ENCODE results near the gene TRIM15. TPM values are rescaled to one million over a fixed set of nuclear protein-coding genes. Genes with fewer than 3 reads are reported as not detected.

The TRIM15 gene
- total RNA-seq (2011; cell fraction: chromatin; rRNA removed; ENCODE audit: low replicate concordance) = 0.30 TPM in 1 of 2 replicates, not detected in the other
- total RNA-seq (2011; cell fraction: nucleolus; rRNA removed) = not detected in 2 replicates
- total RNA-seq (2011; cell fraction: nucleoplasm; rRNA removed) = not detected in 2 replicates
- total RNA-seq (2014; rRNA removed) (2.3 and 2.6 TPM in 2 replicates), total RNA-seq (2014; rRNA removed; fragmentation: Illumina TruSeq; extraction: Trizol) (0.80 and 0.91 TPM in 2 replicates), total RNA-seq (2015; rRNA removed; fragmentation: Illumina TruSeq; extraction: Trizol) (0.34 and 0.83 TPM in 2 replicates), total RNA-seq (2021) (1.2 TPM in 2 replicates), polyA plus RNA-seq (2011; rRNA removed) (0.21 and 0.65 TPM in 2 replicates), polyA plus RNA-seq (2014; fragmentation: Illumina TruSeq; extraction: Trizol) (0.70 and 1.2 TPM in 2 replicates), polyA plus RNA-seq (2014; fragmentation: Nextera tagmentation; extraction: Ambion mirVana) (under 1 TPM; 0.06 to 0.15 TPM), polyA plus RNA-seq (2014; rRNA removed) (2.2 and 2.9 TPM in 2 replicates), polyA minus RNA-seq (2011; rRNA and poly(A)+ RNA removed) (0.14 and 0.42 TPM in 2 replicates), Bru-seq, nascent RNA (percentile 38 among the genes with signal in this experiment), BruChase-seq, experiment 1, labeled RNA remaining after a 2-hour chase (percentile 22 among the genes with signal in this experiment), BruChase-seq, experiment 2, labeled RNA remaining after a 6-hour chase (percentile 26 among the genes with signal in this experiment)
- polyA plus RNA-seq (2011; cell fraction: cytosol; rRNA removed) = 0.09 and 0.13 TPM in 2 replicates
- 0.98 and 1.8 TPM in 2 replicates for polyA plus RNA-seq (2011; cell fraction: nucleus; rRNA removed)
- 0.99 and 1.2 TPM in 2 replicates for polyA plus RNA-seq (2012)
- polyA minus RNA-seq (2011; cell fraction: cytosol; rRNA and poly(A)+ RNA removed) = 1.6 TPM in 1 of 2 replicates, not detected in the other
- 0.54 and 0.89 TPM in 2 replicates for polyA minus RNA-seq (2011; cell fraction: nucleus; rRNA and poly(A)+ RNA removed)
- long read RNA-seq, experiment 1, partial matches to known transcripts = 0 of 2 reads
- long read RNA-seq, experiment 1, other reads (novel, unspliced or antisense) = 0 of 2 reads
- long read RNA-seq, experiment 2, partial matches to known transcripts = 0 of 1 reads
- long read RNA-seq, experiment 2, other reads (novel, unspliced or antisense) = 1 of 1 reads
- long read RNA-seq, experiment 3 = 0 reads

GRCh38 chr6:30163090-30163917 is at the start of gene TRIM15:
TSS of gene TRIM15 (plus strand) at chr6:30163546. CDS start at chr6:30163685, 139 bp downstream.
- CTCF ChIA-PET (ENCODE audit: low intra/inter-chr PET ratio) = interaction anchor here (0.6 kb wide), 1 partner anchor 11 kb away, joined by 3 read pairs; no protein-coding TSS in a partner anchor
- ATAC-seq (peak; percentile 64), FAIRE-seq (no peak), DNase-seq (ENCODE audit: extremely low read depth in 1 of 4, low spot score in 3 of 4) (peak in 1 of 4 experiments; percentile 29)
- Histone ChIP-seq H3K36me3 (ENCODE audit: control insufficient read depth, insufficient read depth, low read length) (no peaks in the 10 kb centered on the region), H3K9me3 (replicated peaks; ENCODE audit: control insufficient read depth, insufficient read depth, low read depth, low read length) (no peaks in the 10 kb centered on the region), H3K9me1 (ENCODE audit: control insufficient read depth, insufficient read depth, low read length) (no peaks in the 10 kb centered on the region), H3K27ac (ENCODE audit: extremely low read depth, low read depth, low read length) (no peak within 1 kb of the TSS), H3K79me2 (ENCODE audit: control insufficient read depth, insufficient read depth, low read length) (no peaks in the 10 kb centered on the region), H3K4me3 (no peak within 1 kb of the TSS), H2AFZ (ENCODE audit: low read depth, low read length) (peak within 1 kb of the TSS; percentile 35), H3K4me1 (replicated peaks in 1 of 2; ENCODE audit: control insufficient read depth in 2 of 2, insufficient read depth in 2 of 2, low read length in 2 of 2) (peaks cover 0 to 14% of the 10 kb centered on the region in 2 experiments; a peak in 4 of 5 replicates), H3K27me3 (ENCODE audit: control insufficient read depth in 2 of 2, insufficient read depth in 2 of 2, low read length in 2 of 2) (peaks cover 7 to 37% of the 10 kb centered on the region in 2 experiments; a peak in 4 of 5 replicates), H3K4me2 (ENCODE audit: insufficient read depth, low read length) (peak within 1 kb of the TSS; percentile 52), H4K20me1 (replicated peaks; ENCODE audit: control insufficient read depth, insufficient read depth, low read length) (no peaks in the 10 kb centered on the region), H3K9ac (ENCODE audit: insufficient read depth in 1 of 2, low read depth in 2 of 2, low read length in 2 of 2) (peak within 1 kb of the TSS in 1 of 2 experiments; percentile 31; a peak in 1 of 4 replicates)
- intact Hi-C loops (cut with micrococcal nuclease) = no loop called here
- 18% methylated on average over 23 of the region's 31 CpGs for WGBS (ENCODE audit: insufficient coverage, low coverage, missing lambda C conversion rate)
- POLR2A ChIA-PET = no interaction called here
- TF ChIP-seq EGR1 (conservative IDR thresholded peaks at IDR 0.05) (peak; percentile 79), ETV1 (tag; conservative IDR thresholded peaks at IDR 0.05; ENCODE audit: low read depth) (peak; percentile 50; the same call in 1 of the 2 replicates), HSF4 (CRISPR knock-in tag; IDR thresholded peaks at IDR 0.05; ENCODE audit: borderline replicate concordance) (no peak), RCOR1 (IDR thresholded peaks at IDR 0.05; ENCODE audit: borderline replicate concordance in 1 of 2, low read depth in 2 of 2, low read length in 2 of 2) (0 out of 4 replicates have a peak, but pooled peaks of 1 of the 2 experiments have one; percentile 12), GABPA (tag; conservative IDR thresholded peaks at IDR 0.05; ENCODE audit: low read depth) (peak; percentile 58), CEBPB (tag; IDR thresholded peaks at IDR 0.05) (peak; percentile 26; the same call in 1 of the 2 replicates)
- in situ Hi-C loops (cut with MboI) = no loop called here
- BruUV-seq (replicated peaks) = no TSS peak

Measured in K562 (cell line).